GM18511 (cell line): Measurements from ENCODE around the gene DSC3.
"Not testable (repeated sequence)": the region's sequence is repeated elsewhere in the genome, so short reads cannot be mapped to it uniquely, and the experiment has no call there.

Source experiments
- ATAC-seq: cut with Tn5 transposase; IDR thresholded peaks from one replicate; pipeline ENCODE4 v1.9.1; 2021; ENCODE audit warnings: mild to moderate bottlenecking, moderate library complexity; ENCODE audit not compliant: unreplicated experiment

The DSC3 gene

GRCh38 chr18:30978091-30978490 is 64.5 kb downstream of the DSC3 start:
- ATAC-seq = not testable (repeated sequence)

- ATAC-seq = peak; percentile 85
Measured at GRCh38 chr18:30971338-30971956, 71.1 kb downstream of the DSC3 start.

- no peak for ATAC-seq
Measured at GRCh38 chr18:30970196-30970816, 72.2 kb downstream of the DSC3 start.

- ATAC-seq = no peak
Measured at GRCh38 chr18:30969670-30970170, 72.8 kb downstream of the DSC3 start.

- ATAC-seq = no peak
Measured at GRCh38 chr18:30967701-30968100, 74.8 kb downstream of the DSC3 start.

GRCh38 chr18:30965237-30965636 is 77.3 kb downstream of the DSC3 start:
- ATAC-seq = no peak

GRCh38 chr18:30960661-30961060 is 81.9 kb downstream of the DSC3 start:
- no peak for ATAC-seq

GRCh38 chr18:30957066-30957465 is 85.5 kb downstream of the DSC3 start:
- no peak for ATAC-seq

GRCh38 chr18:30954262-30954661 is 88.3 kb downstream of the DSC3 start:
- no peak for ATAC-seq

- ATAC-seq = no peak
Measured at GRCh38 chr18:30945761-30946160, 96.8 kb downstream of the DSC3 start.

- no peak for ATAC-seq
Measured at GRCh38 chr18:30944773-30945417, 97.6 kb downstream of the DSC3 start.

- ATAC-seq = no peak
Measured at GRCh38 chr18:30940952-30941539, 101.5 kb downstream of the DSC3 start.
